Astrocyte (in vitro differentiated cells and primary cell): ENCODE data around the gene NDUFAF8.

ENCODE experiments used
- CTCF ChIP-seq: IDR thresholded peaks from 2 replicates; pipeline ENCODE4 v1.5.1; 2011; ENCODE audit warnings: low read depth, mild to moderate bottlenecking, inconsistent platforms, low read length, moderate library complexity; ENCODE audit not compliant: insufficient read depth
- EZH2 ChIP-seq: IDR thresholded peaks from 2 replicates; pipeline ENCODE4 v1.6.1; 2012; ENCODE audit warnings: mild to moderate bottlenecking, low read length, inconsistent platforms; ENCODE audit not compliant: insufficient read depth

DNA sequence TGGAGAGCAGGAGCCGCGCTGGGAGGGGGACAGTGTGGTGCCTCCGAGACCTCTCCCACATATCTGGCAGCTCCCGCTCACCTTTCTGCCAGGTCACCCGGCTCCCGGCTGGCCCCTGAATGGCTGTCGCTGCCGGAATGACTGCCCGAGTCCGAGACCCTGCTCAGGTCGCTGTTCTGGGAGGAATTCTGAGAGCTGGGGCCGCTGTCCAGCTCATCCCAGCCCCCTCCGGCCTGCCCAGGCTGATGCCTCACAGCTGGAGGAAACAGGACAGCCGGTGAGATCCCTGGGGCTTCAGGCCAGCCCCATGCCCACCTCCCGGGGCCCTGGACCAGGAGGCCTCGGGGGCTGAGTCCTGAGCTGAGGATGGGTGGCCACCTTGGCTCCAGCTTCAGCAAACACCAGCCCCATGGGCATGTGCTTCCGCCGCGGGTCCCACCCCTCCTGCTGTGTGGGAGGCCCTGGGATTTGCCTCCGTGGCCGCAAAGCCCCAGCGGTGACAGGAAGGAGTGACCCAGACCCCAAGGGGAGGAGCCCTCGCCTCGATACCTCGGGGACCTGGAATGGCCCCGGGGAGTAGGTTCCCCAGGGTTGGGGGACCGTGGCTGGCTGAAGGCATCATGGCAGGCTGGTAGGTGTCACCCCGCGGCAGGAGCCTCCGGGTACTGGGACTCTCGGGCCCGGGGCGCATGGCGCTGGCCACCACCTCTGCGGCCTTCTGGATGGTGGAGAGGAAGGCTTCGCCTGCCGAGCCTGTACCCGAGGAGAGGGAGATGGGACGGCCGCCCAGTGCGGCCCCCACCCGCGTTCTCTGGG, 7.1 kb upstream of the NDUFAF8 start:
- TF ChIP-seq CTCF (no peak), EZH2 (no peak)
